GM18861 (cell line): ENCODE results near the gene CCDC174.

ENCODE experiments used
- ATAC-seq: cut with Tn5 transposase; IDR thresholded peaks from one replicate; pipeline ENCODE4 v1.9.1; 2021; ENCODE audit not compliant: unreplicated experiment

Gene CCDC174

DNA sequence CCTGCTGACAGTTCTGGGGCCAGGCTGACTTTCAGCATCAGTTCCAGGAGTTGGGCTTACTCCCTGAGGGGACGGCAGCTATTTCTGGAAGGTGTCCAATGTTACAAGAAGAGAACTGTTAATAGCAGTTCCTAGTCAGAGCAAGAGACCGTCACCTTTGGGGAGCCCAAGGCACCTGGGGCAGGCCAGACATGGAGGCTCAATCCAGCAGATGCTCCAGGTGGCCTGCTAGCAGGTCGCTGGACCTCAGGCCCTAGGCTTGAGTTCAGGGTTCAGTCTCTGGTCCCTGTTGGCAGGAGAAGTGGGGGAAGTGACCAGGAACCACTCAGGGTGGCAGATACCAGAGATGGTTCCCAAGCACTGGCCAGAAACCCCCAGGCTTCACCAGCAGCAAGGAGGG is 49.3 kb downstream of the CCDC174 start:
- no peak for ATAC-seq

DNA sequence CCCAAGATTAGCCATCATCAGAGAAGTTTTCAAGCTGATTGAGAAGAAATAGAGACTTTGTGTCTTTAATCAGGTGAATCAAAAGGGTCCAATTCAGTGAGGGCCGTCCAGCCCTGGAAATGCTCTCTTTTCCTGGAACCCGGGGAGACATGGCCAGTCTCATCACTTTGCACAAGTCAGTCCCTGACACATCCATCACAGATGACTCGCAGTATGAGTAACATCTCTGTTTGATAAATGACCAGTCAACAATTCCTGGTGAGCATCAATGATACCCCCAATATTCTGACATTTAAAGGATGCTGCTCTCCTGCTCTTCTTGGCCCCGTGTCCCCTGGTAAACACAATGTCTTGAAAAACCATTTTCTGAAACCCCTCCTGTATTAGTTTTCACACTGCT is 50.1 kb downstream of the CCDC174 start:
- ATAC-seq = no peak

DNA sequence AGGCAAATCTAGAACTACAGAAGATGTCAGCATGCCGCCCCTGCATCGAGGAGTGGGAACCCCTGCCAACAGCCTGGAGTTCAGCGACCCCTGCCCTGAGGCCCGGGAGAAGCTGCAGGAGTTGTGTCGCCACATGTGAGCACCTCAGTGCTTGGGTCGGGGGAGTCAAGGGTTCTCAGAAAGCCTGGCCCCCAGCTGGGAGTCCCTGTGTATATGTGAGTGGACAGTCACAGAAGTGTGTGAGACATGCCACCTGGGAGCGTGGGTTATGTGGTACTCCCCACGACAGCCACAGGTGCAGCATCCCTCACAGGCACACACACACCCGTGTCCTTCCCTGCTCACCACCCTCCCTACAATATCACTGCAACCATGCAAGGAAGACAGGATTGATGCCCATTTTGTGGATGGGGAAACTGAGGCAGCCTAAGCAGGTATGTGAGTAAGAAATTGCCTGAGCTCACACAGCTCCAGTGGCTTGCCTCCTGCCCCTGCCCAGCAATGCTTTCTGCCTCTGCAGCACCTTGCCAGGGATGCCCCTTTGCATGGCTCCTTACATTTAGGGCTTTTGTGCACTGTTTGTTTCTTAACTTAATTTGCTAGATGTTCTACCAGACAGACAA is 51.7 kb downstream of the CCDC174 start:
- ATAC-seq = no peak

DNA sequence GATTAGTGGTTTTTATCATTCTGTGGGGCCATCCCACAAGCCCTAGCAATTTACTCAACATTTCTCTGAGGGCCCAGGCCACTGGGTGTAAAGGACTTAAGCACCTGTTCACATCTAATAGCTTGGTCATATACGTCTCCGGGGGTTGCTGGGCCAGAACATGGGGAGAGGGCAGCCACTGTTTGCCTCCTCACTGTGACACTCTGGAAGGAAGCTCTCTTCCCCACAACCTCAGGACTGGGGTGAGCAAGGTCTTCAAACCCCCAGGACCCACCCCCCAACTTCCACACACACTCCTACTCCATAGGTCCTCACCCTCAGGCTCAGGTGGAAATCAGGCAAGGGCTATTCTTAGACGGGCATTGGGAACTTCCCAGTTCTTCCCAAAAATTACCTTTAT is 52.2 kb downstream of the CCDC174 start:
- ATAC-seq = no peak

DNA sequence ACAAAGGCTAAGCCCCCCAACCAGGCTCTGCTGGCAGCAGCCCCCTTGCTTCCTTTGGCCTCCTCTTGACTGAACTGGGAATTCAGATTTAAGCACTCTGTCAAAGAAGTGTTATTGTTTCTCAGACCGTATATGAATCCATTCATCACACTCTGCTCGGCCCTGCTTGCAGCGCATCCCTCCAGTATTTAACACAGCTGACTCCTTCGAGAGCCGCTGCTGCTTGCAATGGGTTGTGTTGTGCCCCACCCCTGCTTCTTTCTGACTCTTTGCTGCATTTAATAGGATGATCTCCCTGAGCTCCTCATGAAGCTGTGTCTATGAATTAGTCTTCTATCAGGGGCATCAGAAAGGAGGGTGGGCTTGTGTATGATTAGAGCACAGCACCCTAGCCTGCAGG is 54.5 kb downstream of the CCDC174 start:
- no peak for ATAC-seq

DNA sequence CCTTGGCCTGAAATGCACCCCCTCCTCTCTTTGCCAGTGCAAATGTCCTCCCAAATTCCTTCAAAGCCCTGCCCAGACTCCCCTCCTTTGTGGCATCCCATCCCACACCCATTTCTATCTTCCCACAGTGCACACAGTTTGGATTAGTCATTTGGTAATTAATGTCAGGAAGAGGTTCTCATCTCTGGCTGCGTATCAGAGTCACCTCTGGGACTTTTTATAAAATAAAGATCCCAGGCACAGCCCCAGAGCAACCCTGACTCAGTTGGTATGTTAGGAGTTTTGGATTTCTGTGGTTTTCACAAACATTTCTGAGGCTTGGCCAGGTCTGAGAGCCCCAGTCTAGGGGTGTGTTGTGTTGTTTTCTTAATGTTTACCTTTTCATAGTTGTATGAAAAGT is 65.0 kb downstream of the CCDC174 start:
- no peak for ATAC-seq

DNA sequence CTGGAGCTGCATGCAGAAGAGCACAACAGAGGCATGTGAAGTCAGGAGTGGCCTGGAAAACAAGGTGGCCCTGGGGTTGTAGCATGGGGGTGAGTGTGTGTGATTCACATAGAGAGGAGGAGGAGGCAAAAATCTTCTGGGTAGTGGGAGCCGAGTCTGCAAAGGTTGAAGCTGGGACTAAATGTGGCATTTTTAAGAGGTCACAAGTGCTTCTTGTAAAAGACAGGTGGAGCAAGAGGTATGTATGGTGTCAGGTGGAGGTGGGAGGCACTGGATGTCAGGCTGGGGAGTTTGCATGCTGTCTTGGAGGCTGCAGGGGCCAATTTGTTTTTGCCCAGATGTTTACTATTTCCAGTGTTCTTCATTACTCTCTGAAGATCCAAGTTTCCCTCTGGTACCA is 65.7 kb downstream of the CCDC174 start:
- ATAC-seq = no peak

DNA sequence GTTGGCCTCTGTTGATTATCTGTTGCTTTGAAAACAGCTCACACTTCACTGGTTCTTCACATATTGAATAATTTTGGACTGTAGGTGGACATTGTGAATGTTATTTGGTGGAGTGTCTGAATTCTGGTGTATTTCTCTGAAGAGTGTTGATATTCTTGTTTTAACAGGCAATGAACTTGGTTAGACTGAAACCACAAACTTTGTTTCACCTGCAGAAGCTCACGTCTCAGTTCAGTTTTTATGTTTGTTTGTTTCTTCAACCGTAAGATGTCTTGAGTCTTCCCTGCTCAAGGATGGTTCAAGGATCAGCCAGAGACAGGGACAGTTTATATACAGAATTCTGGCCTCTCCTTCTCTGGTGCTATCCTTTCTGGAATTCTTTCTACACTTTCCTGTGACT is 67.0 kb downstream of the CCDC174 start:
- no peak for ATAC-seq

DNA sequence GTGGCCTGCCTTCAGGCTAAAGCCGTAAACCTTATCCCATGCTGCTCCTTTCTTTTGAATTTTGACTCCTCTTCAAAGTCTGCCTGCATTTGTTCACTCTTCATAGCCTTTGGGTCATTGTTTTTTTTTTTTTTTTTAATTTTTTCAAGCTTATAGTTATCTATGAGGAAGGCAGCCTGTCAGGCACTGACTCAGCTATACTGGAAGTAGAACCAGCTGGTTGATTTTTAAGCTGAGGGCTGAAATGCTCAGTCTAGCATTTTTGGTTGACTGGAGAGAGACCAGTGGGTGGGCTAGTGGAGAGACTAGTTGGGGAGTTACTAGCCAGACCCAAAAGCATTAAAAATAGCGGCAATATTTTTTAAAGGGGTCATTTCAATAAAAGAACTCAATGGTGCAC is 67.4 kb downstream of the CCDC174 start:
- no peak for ATAC-seq

DNA sequence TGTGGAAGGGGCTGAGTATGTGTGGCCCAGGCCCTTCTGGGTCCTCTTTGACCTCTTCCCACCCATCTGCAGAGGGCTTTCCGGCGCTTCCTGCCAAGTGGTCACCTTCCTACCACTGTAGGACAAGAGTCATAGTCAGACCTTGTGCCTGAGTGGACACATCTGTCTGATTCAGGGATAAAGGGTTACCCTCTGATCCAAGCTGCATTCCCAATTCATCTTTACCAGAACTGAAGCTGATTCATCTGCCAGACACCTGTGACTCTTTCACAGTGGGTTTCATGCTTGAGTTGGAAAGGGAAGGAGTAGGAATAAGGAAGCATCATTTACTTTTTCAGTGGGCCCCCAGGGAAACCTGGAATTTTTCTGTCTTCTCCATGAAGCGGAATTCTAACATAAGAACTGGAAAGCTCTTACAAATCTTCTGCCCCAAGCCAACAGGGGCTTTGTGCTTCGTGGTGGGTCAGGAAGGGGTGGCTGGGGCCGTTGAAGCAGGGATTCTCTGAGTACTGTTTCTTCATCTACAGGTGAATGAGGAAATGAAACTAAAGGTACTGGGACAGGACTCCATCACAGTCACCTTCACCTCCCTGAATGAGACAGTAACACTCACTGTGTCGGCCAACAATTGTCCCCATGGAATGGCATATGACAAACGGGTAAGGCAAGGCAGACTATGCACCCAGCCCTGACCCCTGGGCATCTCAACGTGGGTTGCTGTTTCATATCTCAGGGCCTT is 69.7 kb downstream of the CCDC174 start:
- ATAC-seq = no peak
